Natural killer cell (primary cell): ENCODE measurements around the gene RBAK. TPM values are rescaled to one million over a fixed set of nuclear protein-coding genes. Genes with fewer than 3 reads are reported as not detected.
"Not testable (repeated sequence)": the region's sequence is repeated elsewhere in the genome, so short reads cannot be mapped to it uniquely, and the experiment has no call there.

Experiments
- ATAC-seq, 3 donors: fragments of 150-1000 bp in 2 of 3; fragments of 200-7000 bp in 1 of 3; cut with Tn5 transposase; 1 replicate in 1 of 3; 2 replicates in 2 of 3; pipeline ENCODE4 v1.10.0; 2021; ENCODE audit warnings: mild to moderate bottlenecking in 2 of 3, moderate library complexity in 2 of 3
- DNase-seq, 2 donors: peaks; one replicate each; pipeline versions ENCODE4 v3.0.0 to v3.0.0-alpha.2; 2013 to 2021; ENCODE audit warnings: mixed read lengths in 1 of 2
- H3K27ac ChIP-seq: one replicate; pipeline ENCODE4 v1.5.1; 2013; ENCODE audit warnings: mild to moderate bottlenecking, low read length
- H3K27me3 ChIP-seq: one replicate; pipeline ENCODE4 v1.6.1; 2013; ENCODE audit warnings: low read length; ENCODE audit not compliant: control insufficient read depth, insufficient read depth
- H3K36me3 ChIP-seq: one replicate; pipeline ENCODE4 v1.6.1; 2013; ENCODE audit warnings: low read length; ENCODE audit not compliant: control insufficient read depth, insufficient read depth
- H3K4me1 ChIP-seq: one replicate; pipeline ENCODE4 v1.6.1; 2013; ENCODE audit warnings: low read length; ENCODE audit not compliant: control insufficient read depth, insufficient read depth
- H3K4me3 ChIP-seq: one replicate; pipeline ENCODE4 v1.5.1; 2013; ENCODE audit warnings: low read length
- H3K9me3 ChIP-seq: one replicate; pipeline ENCODE4 v1.6.1; 2013; ENCODE audit warnings: low read length; ENCODE audit not compliant: control insufficient read depth, insufficient read depth
- H3K27ac Mint-ChIP-seq, 2 donors: one replicate each; pipeline ENCODE4 v1.8.0; 2022; ENCODE audit warnings: mild to moderate bottlenecking in 2 of 2, mixed read lengths in 2 of 2, moderate library complexity in 1 of 2
- H3K27me3 Mint-ChIP-seq, 2 donors: one replicate each; pipeline ENCODE4 v1.8.0; 2022; ENCODE audit warnings: low read depth in 2 of 2, mixed read lengths in 2 of 2
- H3K36me3 Mint-ChIP-seq: one replicate; pipeline ENCODE4 v1.8.0; 2022; ENCODE audit warnings: mixed read lengths
- H3K4me1 Mint-ChIP-seq, 2 donors: one replicate each; pipeline ENCODE4 v1.8.0; 2022; ENCODE audit warnings: mixed read lengths in 2 of 2
- H3K4me3 Mint-ChIP-seq: one replicate; pipeline ENCODE4 v1.8.0; 2022; ENCODE audit warnings: mild to moderate bottlenecking, moderate library complexity, mixed read lengths
- H3K9me3 Mint-ChIP-seq, 2 donors: one replicate each; pipeline ENCODE4 v1.8.0; 2022; ENCODE audit warnings: mixed read lengths in 2 of 2
- CTCF ChIP-seq: fragments of 200-600 bp; IDR thresholded peaks from one replicate; pipeline ENCODE4 v1.8.0; 2022; ENCODE audit warnings: antibody characterized with exemption
- WGBS: methylation state at CpG from one replicate; pipeline ENCODE4 v1.1.7; 2013; ENCODE audit warnings: missing lambda C conversion rate; ENCODE audit not compliant: insufficient coverage; 5-methylcytosine and 5-hydroxymethylcytosine counted together
- intact Hi-C: fragments of 100-400 bp; cut with micrococcal nuclease; formaldehyde crosslinking; loops from one replicate; pipeline ENCODE4 v1.14.2; 2022
- total RNA-seq, 4 donors: library from RNA; stranded (reverse); fragments of 120-200 nt in 1 of 4; gene quantifications; one replicate each; pipeline versions ENCODE4 v1.2.3 to v1.2.4, GENCODE V29; 2013 to 2022

RBAK gene
- total RNA-seq, 3 donors from 2014 or later (not counting 1 experiment from before 2014, with no cell fraction given): 12.3 to 21.7 (median 14.2) TPM

- WGBS: 19% methylated on average over 10 of the region's 11 CpGs
- peaks cover 13 to 17% of the 10 kb centered on the region in 2 donors for H3K27me3 Mint-ChIP-seq
- no peak overlapping the region for H3K4me3 Mint-ChIP-seq
Measured at GRCh38 chr7:5077740-5078139, 32.1 kb downstream of the RBAK start.

DNA sequence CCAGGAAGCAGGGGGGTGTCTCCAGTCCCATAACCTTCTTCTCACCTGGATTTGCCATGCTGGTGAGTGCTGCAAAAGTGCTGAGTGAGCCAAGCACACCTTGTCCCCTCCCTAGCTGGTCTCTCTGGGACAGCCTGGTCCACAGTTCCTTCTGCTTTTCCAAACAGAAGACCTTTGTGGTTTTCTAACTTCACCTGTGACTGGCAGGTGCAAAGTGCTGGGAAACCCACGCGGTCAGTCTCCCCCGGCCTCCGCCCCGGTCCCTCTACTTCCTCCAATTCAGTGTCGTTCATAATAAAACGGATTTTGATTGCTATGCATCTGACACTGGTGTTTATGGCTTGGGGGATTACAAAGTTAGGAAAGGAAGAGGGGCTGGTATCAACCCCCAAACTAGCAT lies 37.1 kb downstream of the RBAK start:
- no peaks in the 10 kb centered on the region for H3K36me3 ChIP-seq
- no peak for DNase-seq
- intact Hi-C loops: no loop called here
- no peak overlapping the region for H3K27ac ChIP-seq
- Mint-ChIP-seq H3K36me3 (no peaks in the 10 kb centered on the region), H3K9me3 (no peaks in the 10 kb centered on the region), H3K4me1 (peaks cover 0 to 4% of the 10 kb centered on the region in 2 donors), H3K27me3 (peaks cover 1 to 7% of the 10 kb centered on the region in 2 donors), H3K27ac (no peak overlapping the region), H3K4me3 (no peak overlapping the region)
- no peaks in the 10 kb centered on the region for H3K27me3 ChIP-seq
- TF ChIP-seq CTCF: no peak
- H3K4me3 ChIP-seq: no peak overlapping the region
- H3K9me3 ChIP-seq: no peaks in the 10 kb centered on the region
- ATAC-seq: no peak
- WGBS: 16% methylated on average over 7 of the region's 7 CpGs
- H3K4me1 ChIP-seq: peaks cover 6% of the 10 kb centered on the region

More at GRCh38 chr7:5077740-5078139, 32.1 kb downstream of the RBAK start:
- H3K4me1 Mint-ChIP-seq: no peaks in the 10 kb centered on the region
- H3K27me3 ChIP-seq: no peaks in the 10 kb centered on the region
- H3K9me3 ChIP-seq: no peaks in the 10 kb centered on the region
- no peak for TF ChIP-seq CTCF
- H3K27ac ChIP-seq: no peak overlapping the region
- intact Hi-C loops: no loop called here
- no peak for DNase-seq
- no peak for ATAC-seq
- H3K4me1 ChIP-seq: no peaks in the 10 kb centered on the region
- no peak overlapping the region for H3K27ac Mint-ChIP-seq
- no peaks in the 10 kb centered on the region for H3K36me3 Mint-ChIP-seq
- no peak overlapping the region for H3K4me3 ChIP-seq
- no peaks in the 10 kb centered on the region for H3K9me3 Mint-ChIP-seq
- no peaks in the 10 kb centered on the region for H3K36me3 ChIP-seq

GRCh38 chr7:5083311-5083711 lies 37.7 kb downstream of the RBAK start:
- Histone ChIP-seq H3K36me3 (no peaks in the 10 kb centered on the region), H3K4me1 (peaks cover 6% of the 10 kb centered on the region), H3K9me3 (no peaks in the 10 kb centered on the region), H3K27me3 (no peaks in the 10 kb centered on the region), H3K27ac (no peak overlapping the region), H3K4me3 (no peak overlapping the region)
- no peaks in the 10 kb centered on the region for H3K9me3 Mint-ChIP-seq
- intact Hi-C loops: no loop called here
- ATAC-seq (no peak), DNase-seq (no peak)
- H3K4me1 Mint-ChIP-seq: peaks cover 0 to 4% of the 10 kb centered on the region in 2 donors
- WGBS: 91% methylated on average over 24 of the region's 24 CpGs
- no peak overlapping the region for H3K4me3 Mint-ChIP-seq
- TF ChIP-seq CTCF: no peak
- H3K36me3 Mint-ChIP-seq: no peaks in the 10 kb centered on the region
- H3K27me3 Mint-ChIP-seq: peaks cover 0 to 7% of the 10 kb centered on the region in 2 donors
- no peak overlapping the region for H3K27ac Mint-ChIP-seq

GRCh38 chr7:5086256-5086655 lies 40.6 kb downstream of the RBAK start:
- no peak overlapping the region for H3K27ac ChIP-seq
- H3K4me1 ChIP-seq: peaks cover 6% of the 10 kb centered on the region
- H3K36me3 ChIP-seq: no peaks in the 10 kb centered on the region
- TF ChIP-seq CTCF: no peak
- H3K9me3 ChIP-seq: no peaks in the 10 kb centered on the region
- WGBS: 90% methylated on average over 9 of the region's 9 CpGs
- H3K4me3 ChIP-seq: no peak overlapping the region
- no peak overlapping the region for H3K4me3 Mint-ChIP-seq
- ATAC-seq: no peak
- H3K36me3 Mint-ChIP-seq: no peaks in the 10 kb centered on the region
- peaks cover 0 to 7% of the 10 kb centered on the region in 2 donors for H3K27me3 Mint-ChIP-seq
- no peaks in the 10 kb centered on the region for H3K9me3 Mint-ChIP-seq
- no peak for DNase-seq
- intact Hi-C loops: no loop called here
- no peaks in the 10 kb centered on the region for H3K27me3 ChIP-seq
- H3K4me1 Mint-ChIP-seq: peaks cover 0 to 4% of the 10 kb centered on the region in 2 donors
- no peak overlapping the region for H3K27ac Mint-ChIP-seq

DNA sequence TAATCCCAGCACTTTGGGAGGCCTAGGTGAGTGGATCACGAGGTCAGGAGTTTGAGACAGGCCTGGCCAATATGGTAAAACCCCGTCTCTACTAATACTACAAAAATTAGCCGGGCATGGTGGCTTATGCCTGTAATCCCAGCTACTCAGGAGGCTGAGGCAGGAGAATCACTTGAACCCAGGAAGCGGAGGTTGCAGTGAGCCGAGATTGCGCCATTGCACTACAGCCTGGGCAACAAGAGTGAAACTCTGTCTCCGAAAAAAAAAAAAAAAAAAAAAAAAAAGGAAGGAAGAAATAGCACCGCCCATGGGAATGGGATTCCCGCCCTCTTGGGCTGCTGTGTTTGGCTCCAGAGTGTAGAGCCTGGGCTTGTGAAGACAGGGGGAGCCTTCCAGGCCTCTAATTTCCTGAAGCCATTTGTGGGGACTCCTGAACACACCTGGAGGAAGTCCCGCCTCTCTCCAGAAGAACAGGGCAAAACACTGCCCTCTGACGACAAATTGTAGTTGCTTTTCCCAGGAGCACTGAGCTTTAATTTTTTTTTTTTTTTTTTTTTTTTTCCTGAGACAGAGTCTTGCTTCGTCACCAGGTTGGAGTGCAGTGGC lies 42.7 kb downstream of the RBAK start:
- intact Hi-C loops, H3K4me1 ChIP-seq, H3K27ac ChIP-seq, H3K27me3 Mint-ChIP-seq, H3K27me3 ChIP-seq, H3K9me3 ChIP-seq, H3K36me3 Mint-ChIP-seq, DNase-seq, H3K9me3 Mint-ChIP-seq, ATAC-seq, H3K4me3 ChIP-seq, H3K36me3 ChIP-seq, H3K27ac Mint-ChIP-seq, H3K4me3 Mint-ChIP-seq, H3K4me1 Mint-ChIP-seq: not testable (repeated sequence)
- WGBS: 82% methylated on average over 11 of the region's 12 CpGs
